ENCODE measurements around the gene EFHD2. TPM values are rescaled to one million over a fixed set of nuclear protein-coding genes. Genes with fewer than 3 reads are reported as not detected.
"Not testable (repeated sequence)": the region's sequence is repeated elsewhere in the genome, so short reads cannot be mapped to it uniquely, and the experiment has no call there.

Gene EFHD2
- total RNA-seq, 2 donors from 2014 or later: 19.1 to 24.0 TPM

DNA sequence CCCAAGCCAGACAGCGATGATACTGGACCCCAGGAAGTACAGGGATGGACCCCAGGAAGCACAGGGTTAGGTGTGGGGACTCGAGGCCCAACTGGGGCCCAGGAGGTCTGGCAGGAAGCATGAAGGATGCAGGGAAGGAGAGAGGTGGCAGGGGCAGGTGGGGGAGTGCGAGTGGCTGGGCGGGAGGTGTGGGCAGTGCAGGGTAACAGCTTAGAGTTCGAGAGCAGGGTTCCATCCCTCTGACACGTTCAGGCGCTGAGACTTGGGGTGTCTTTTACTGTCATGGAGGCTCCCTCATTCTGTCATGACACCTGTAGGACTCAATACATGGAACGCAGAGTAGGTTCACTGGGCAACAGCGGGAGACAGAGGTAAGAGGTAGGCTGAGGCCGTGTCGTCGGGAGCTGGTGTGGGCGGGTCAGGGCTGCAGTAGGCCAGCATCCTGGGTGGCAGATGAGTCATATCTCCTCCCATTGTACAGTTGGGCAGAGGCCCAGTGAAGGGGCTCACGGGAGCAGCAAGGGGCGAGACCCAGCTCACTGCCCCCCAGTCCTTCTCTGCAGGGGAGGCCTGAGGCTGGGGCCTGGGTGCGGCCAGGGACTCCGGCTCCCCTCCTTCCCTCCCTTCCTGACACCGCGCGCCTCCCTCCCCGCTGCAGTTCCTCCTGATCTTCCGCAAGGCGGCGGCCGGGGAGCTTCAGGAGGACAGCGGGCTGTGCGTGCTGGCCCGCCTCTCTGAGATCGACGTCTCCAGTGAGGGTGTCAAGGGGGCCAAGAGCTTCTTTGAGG lies 17.0 kb downstream of the EFHD2 start:
- no peak for DNase-seq
- peak; percentile 54 to 78 for ATAC-seq
- intact Hi-C loops (cut with DNase I): no loop called here

GRCh38 chr1:15427280-15427666 lies 17.6 kb downstream of the EFHD2 start:
- intact Hi-C loops (cut with DNase I): no loop called here
- ATAC-seq: peak; percentile 52 to 60

DNA sequence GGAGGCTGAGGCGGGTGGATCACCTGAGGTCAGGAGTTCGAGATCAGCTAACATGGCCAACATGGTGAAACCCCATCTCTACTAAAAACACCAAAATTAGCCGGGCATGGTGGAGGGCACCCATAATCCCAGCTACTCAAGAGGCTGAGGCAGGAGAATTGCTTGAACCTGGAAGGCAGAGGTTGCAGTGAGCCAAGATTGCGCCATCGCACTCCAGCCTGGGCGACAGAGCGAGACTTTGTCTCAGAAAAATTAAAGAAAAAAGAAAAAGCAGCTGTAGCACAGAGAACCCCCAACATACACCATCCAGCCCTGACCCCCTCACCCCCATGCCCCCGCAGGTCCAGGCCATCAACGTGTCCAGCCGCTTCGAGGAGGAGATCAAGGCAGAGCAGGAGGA lies 18.6 kb downstream of the EFHD2 start:
- DNase-seq; intact Hi-C loops (cut with DNase I); ATAC-seq: not testable (repeated sequence)

More at GRCh38 chr1:15427280-15427666, 17.6 kb downstream of the EFHD2 start:
- DNase-seq: no peak

DNA sequence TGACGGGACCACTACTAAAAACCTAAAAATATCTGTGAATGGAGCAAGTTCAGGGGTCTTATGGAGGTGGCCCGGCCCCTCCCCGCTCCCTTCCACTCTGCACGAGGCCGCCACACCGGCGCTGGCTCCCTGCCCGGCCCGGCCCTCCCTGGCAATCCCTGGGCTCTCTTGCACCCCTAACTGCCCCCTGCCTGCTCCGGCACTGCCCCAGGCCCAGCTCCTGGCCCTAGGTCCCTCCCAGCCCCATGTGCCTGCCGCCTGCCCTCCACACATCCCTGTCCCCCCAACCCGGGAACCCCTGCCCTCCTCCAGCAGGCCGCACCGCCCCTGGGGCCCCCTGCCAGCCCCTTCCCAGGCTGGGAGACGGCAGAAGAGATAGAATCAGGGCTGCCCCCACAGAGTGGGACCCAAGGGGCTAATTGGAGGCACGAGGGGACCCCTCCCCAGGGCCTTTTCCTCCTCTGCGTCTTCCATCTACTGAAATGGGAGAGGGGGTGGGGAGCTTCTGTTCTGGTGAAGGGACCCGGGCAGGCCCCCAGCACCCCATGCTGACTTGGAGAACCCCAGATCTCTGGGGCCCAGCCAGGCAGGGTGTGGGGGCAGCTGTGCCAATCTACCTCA lies 19.2 kb downstream of the EFHD2 start:
- intact Hi-C loops (cut with DNase I): no loop called here
- DNase-seq (no peak), ATAC-seq (no peak)

DNA sequence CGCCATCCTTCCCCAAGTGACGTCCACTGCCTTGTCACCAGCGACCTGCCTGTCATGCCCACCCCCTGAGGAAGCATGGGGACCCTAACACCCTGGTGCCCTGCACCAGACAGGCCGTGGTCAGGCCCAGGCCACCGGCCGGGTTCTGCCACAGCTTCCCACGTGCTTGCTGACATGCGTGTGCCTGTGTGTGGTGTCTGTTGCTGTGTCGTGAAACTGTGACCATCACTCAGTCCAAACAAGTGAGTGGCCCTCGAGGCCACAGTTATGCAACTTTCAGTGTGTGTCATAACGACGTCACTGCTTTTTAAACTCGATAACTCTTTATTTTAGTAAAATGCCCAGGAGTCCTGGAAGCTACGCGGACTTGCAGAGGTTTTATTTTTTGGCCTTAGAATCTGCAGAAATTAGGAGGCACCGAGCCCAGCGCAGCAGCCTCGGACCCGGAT lies 20.0 kb downstream of the EFHD2 start:
- no peak for ATAC-seq
- intact Hi-C loops (cut with DNase I): loop anchor here in 1 of 2 donors (2.0 kb wide), 1 partner anchor 107 kb away; no protein-coding TSS in a partner anchor
- no peak for DNase-seq

- ATAC-seq (peak; percentile 50 to 54), DNase-seq (peak; percentile 65)
- intact Hi-C loops (cut with DNase I): loop anchor here (1.0 to 2.0 kb wide), 2 partner anchors 108 kb away; no protein-coding TSS in a partner anchor
Observed at GRCh38 chr1:15430787-15431570, 21.3 kb downstream of the EFHD2 start.

DNA sequence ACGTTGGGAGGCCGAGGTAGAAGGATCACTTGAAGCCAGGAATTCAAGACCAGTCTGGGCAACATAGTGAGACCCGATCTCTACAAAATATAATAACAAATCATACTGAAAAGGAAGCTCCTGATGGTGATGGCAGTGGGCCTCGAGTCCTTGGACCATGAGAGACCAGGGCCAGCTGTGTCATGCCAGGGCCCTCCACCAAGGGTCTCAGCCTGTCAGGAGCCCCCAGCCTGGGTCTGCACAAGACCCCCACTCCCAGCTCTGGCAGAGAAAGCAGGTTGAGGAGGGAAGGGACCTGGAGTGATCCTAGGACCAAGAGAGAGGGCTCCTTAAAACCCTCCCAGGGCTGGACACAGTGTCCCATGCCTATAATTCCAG lies 21.9 kb downstream of the EFHD2 start:
- DNase-seq: no peak
- intact Hi-C loops (cut with DNase I): loop anchor here (1.0 to 2.0 kb wide), 2 partner anchors 108 to 109 kb away; no protein-coding TSS in a partner anchor
- no peak for ATAC-seq

DNA sequence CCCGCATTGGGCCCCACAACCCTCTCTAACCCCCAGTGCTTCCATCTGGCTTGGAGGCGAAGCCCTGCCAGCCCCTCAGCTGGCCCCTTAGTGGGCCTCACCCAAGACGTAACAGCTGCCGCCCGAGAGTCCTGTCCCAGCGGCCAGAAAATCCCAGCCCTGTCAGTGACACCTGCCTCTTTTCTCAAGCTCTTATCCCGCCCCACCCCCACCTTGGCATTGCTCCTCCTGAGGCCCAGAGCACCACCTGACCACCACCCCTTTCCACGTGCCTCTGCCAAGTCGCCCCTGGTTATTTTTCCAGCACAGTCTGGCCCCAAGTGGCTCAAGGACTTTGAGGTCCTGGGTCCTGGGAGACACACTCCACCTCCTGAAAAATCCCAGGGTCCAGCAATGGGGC lies 22.6 kb downstream of the EFHD2 start:
- ATAC-seq (no peak), DNase-seq (no peak)
- intact Hi-C loops (cut with DNase I): no loop called here

DNA sequence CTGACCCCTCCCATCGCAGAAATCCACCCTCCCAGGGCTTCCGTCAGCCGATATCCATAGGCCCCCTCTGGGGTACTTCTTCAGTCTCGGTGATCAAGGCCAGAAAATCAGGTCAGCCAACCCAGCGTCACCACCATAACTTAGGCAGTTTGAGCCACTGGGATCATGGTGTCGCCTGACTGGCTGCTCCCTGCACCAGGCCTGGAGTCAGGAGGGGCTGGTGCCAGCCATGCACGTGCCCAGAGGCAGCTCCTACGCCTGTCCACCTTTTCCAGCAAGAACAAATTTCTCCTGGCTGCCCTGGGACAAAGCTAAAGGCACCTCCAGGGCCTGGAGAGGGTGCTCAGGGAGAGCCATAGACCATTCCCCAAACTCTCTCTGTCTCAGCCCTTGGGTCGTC lies 23.8 kb downstream of the EFHD2 start:
- no peak for DNase-seq
- intact Hi-C loops (cut with DNase I): no loop called here
- no peak for ATAC-seq

DNA sequence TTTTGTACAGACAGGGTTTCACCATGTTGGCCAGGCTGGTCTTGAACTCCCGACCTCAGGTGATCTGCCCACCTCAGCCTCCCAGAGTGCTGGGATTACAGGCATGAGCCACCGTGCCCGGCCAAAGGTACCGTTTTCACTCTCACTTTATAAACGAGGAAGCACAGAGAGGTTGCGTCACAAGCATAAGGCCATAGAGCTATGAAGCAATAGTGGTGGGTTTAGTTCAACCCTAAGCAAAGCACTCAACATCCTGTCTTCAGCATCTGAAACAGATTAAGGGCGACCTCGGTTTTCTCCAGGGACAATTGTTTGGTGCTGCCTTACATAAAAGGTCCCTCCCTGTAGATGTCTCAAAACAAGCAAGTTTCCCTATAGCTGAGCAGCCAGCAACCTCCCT lies 25.1 kb downstream of the EFHD2 start:
- ATAC-seq; DNase-seq; intact Hi-C loops (cut with DNase I): not testable (repeated sequence)

- intact Hi-C loops (cut with DNase I): no loop called here
- DNase-seq (no peak), ATAC-seq (no peak)
Observed at GRCh38 chr1:15435239-15436077, 25.8 kb downstream of the EFHD2 start.

GRCh38 chr1:15436881-15437442 lies 27.3 kb downstream of the EFHD2 start:
- ATAC-seq: no peak
- intact Hi-C loops (cut with DNase I): no loop called here
- DNase-seq: no peak

DNA sequence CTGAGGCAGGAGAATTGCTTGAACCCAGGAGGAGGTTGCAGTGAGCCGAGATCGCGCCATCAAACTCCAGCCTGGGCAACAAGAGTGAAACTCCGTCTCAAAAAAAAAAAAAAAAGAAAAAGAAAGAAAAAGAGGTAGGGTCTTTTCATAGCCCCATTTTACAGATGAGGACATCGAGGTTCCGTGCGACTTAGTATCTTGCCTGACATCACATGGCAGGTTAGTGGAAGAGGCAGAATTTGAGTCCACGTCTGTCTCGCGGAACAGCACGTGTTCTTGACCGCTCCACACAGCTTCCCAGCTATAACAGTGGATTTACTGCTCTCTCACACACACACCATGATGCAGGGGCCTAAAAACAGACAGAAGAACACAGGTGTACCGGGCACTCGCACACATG lies 29.6 kb downstream of the EFHD2 start:
- DNase-seq (no peak), ATAC-seq (no peak)
- intact Hi-C loops (cut with DNase I): no loop called here

- intact Hi-C loops (cut with DNase I): no loop called here
- DNase-seq (no peak), ATAC-seq (no peak)
Observed at GRCh38 chr1:15440357-15440756, 30.7 kb downstream of the EFHD2 start.

- intact Hi-C loops (cut with DNase I): no loop called here
- ATAC-seq (no peak), DNase-seq (no peak)
Observed at GRCh38 chr1:15441247-15441646, 31.6 kb downstream of the EFHD2 start.

GRCh38 chr1:15442119-15442518 lies 32.4 kb downstream of the EFHD2 start:
- intact Hi-C loops (cut with DNase I): no loop called here
- no peak for DNase-seq

DNA sequence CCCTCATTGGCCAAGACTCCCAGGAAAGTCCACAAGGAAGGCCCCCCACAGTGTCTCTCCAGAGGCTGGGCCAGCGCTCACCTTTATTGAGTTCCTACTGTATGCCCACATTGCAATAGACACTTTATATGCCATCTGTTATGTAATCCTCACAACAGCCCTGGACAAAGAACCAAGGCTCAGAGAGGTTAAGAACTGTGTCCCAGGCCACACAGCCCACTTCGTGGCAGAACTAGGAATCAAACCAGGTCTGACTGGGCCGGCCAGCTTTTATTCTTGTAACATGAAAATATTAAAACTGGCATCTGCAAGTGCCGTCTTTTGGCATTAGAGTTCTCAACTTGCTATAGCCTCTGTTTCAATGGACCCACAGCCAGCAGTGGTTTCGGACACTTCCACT lies 33.1 kb downstream of the EFHD2 start:
- intact Hi-C loops (cut with DNase I): no loop called here
- DNase-seq (no peak), ATAC-seq (no peak)

More at GRCh38 chr1:15442119-15442518, 32.4 kb downstream of the EFHD2 start:
- ATAC-seq: no peak

DNA sequence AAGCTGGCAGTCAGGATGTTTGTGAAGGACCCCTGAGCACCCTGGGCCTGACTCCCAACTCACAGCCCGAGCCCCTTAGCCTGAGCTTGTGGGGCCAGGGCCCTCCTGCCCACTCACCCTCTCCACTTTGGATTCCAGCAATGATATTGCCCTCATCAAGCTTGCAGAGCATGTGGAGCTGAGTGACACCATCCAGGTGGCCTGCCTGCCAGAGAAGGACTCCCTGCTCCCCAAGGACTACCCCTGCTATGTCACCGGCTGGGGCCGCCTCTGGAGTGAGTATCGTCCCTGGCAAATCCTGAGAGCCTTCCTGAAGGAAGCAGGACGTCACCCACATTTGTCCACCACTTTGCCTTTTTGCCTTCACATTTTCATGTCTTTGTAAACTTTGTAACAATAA lies 33.6 kb downstream of the EFHD2 start:
- no peak for ATAC-seq
- DNase-seq: no peak
- intact Hi-C loops (cut with DNase I): no loop called here

All from left cardiac atrium (tissue), 4 donors.